ENCODE measurements around the gene COL20A1.

Gene COL20A1

DNA sequence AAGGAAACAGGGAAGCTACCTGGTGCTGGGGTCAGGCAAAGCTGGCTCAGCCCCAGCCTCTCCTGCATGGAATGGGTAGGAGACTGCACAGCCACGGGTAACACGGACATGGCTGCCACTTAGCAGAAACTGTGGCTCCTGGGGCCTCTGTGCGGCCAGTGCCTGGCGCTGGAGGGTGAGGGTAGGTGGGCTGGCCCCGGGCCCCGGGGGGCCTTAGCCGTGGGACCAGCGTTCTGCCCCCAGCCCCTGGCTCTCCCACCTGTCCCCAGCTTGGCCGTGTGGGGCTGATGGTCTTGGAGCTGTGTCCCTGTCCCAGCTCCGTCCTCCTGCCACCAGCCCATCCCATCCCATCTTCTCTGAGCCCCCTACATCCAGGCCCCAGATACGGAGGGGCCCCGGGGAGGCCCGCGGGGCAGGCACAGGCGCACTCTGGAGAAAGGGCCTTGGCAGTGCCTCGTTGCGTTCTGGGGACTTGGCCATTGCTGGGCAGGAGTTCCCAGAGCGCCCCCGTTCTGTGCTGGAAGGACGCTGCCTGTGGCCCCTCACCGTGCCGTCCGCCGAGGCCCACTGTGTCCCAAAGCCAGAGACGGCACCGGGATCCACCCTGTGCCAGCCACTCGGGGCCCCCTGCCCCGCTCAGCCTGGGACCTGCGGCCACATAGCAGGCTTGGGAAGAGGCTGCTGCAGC, 56.0 kb downstream of the COL20A1 start:
- DNase-seq (ENCODE audit: low read depth): no peak

DNA sequence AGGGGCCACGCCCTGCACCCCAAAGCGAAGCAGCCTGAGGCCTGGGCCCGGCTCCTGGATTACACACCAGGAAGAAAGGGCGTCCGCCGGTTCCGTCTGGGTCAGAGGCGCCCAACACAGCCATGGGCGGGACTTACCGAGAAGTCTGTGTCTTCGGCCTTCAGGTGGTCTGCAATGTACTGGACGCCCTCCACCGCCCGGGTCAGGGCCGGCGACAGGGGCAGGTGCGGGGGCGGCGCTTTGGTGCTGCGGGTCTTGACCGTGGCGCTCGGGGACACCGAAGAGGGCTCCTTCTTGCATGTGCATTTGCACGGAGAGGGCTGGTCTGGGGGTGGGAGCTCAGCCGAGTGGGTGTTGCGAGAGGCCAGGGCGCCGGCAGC, 56.5 kb downstream of the COL20A1 start:
- no peak for DNase-seq (ENCODE audit: low read depth)

DNA sequence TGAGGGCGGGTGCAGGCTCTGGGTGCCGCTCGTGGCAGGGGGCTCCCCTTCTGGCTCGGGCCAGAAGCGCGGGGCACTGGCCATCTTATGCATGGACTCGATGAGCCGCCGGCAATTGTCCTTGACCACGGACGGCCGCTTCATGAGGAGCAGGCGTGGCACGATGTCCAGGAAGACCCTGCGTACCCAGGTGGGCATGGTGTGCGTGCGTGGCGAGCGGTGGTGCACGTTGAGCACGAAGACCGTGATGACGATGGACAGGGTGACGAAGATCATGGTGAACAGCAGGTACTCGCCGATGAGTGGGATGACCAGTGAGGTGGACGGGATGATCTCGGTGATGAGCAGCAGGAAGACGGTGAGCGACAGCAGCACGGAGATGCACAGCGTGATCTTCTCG, 57.2 kb downstream of the COL20A1 start:
- DNase-seq (ENCODE audit: low read depth): no peak

DNA sequence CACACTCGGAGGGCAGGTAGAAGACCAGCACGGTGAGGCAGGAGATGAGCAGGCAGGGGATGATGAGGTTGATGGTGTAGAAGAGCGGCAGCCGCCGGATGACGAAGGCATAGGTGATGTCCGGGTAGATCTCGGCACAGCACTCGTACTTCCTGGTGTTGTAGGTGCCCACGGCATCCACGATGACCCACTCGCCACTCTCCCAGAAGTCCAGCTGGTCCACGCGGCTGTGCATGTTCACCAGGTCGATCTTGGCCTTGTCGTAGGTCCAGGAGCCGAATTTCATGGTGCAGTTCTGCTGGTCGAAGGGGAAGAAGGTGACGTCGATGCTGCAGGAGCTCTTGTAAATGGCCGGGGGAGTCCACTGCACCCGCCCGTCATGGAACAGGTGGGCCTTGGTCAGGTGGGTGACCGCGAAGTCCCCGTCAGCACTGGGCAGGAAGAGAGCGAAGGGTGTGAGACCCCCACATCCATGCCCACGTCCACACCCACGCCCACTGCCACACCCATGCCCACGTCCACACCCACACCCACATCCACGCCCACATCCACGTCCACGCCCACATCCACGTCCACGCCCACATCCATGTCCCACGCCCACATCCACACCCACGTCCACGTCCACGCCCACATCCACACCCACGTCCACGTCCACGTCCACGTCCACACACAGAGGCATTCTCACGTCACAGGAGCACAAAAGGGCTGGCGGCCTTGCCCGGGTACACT, 57.8 kb downstream of the COL20A1 start:
- DNase-seq (ENCODE audit: low read depth): no peak

DNA sequence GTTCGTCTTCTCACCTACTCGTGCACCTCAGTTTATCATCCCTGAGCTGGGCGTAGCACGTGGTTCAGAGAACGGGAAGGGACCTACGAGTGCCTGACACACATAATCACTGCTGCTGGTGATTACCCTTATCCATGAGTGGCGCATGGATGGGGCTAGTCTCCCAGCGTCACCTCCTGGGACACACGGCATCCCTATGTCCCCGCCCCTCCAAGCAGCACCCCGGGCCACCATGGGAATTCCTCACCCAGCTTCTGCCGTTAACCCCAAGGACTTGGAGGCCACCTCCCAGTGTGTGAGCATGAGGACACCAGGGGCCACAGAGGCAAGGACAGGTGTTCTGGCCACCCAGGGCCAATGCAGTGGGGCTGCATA, 58.3 kb downstream of the COL20A1 start:
- no peak for DNase-seq (ENCODE audit: low read depth)

DNA sequence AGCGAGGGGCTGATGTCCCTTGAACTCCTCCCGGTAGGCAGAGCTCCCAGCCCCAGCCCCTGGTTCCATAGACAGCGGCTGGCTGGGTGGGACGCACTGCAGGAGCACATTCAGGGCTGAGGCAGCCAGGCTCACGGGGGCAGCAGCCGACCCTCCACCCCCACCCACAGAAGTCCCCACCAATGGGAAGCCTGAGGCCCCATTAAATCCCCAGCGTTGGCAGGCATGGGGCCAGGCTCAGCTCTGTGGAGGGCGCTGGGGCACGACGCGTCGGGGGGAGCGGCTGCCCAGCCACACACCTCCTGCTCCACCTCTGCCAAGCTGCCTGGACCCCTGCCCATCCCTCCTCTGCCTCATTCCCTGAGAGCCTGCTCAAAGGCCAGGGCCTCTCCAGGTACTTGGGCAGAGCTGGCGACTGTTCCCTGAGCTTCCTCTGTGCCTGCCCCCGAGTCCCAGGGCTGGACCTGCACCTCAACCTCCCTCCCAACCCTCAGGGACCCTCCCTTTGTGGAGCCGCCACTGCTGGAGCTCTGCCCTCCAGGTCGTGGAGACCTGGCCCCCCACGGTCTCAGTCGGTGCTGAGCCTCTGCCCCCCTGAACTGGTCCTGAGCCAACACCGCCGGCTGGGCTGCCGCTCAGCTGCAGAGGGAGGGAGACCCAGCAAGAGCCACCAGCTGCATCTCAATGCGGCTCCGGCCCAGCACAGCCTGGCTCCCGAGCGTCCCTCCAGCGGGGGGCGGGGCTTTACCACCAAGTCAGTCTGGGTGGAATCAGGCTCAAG, 59.0 kb downstream of the COL20A1 start:
- no peak for DNase-seq (ENCODE audit: low read depth)

DNA sequence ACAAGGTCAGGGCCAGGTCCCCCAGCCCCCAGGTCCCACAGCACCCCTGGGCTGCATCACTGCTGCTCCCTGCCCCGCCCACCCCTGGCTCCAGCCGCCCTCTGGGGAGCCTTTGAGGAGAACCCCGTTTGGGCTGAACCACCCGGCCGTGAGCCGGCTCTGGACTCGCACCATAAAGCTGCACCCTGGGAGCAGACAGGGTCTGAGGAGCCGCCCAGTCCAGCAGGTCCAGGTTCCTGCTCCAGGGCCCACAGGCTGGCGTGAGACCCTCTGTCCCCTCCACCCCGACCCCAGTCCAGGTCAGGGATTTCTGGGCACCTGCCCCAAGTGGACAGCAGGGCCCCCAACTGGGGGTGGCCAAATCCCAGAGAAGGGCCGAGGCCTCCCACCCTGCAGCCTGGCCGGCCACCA, 59.8 kb downstream of the COL20A1 start:
- DNase-seq (ENCODE audit: low read depth): no peak

DNA sequence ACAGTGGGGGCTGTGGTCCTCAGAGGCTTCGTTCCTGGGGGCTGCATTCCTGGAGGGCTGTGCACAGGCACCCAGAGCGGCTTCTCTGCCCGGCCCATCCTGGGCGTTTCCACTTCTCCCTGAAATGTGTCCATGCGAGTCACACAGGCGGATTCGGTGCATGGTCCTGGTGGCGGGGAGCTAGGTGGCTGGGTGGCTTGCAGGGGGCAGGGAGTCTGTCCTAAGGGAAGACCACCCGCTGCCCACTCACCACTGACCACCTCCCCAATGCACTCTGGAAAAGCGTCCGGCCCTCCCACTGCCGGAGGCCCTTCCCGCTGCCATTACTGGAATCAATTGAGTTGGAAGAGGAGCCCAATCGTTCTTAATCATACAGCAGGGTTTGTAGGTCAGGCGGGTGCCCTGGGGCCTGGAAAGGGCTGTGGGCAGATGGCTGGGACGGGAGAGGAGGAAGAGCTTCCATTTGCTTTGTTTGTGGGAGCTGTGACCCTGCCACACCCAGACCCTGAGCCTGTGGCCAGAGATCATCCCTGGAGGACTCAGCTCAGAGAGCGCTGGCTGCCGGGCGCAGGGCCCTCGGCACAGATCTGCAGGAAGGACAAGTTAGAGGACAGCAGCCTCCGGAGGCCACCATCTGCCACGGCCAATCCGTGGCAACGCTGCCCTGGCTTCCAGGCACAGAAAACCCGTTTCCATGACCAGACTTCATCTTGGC, 61.8 kb downstream of the COL20A1 start:
- no peak for DNase-seq (ENCODE audit: low read depth)

DNA sequence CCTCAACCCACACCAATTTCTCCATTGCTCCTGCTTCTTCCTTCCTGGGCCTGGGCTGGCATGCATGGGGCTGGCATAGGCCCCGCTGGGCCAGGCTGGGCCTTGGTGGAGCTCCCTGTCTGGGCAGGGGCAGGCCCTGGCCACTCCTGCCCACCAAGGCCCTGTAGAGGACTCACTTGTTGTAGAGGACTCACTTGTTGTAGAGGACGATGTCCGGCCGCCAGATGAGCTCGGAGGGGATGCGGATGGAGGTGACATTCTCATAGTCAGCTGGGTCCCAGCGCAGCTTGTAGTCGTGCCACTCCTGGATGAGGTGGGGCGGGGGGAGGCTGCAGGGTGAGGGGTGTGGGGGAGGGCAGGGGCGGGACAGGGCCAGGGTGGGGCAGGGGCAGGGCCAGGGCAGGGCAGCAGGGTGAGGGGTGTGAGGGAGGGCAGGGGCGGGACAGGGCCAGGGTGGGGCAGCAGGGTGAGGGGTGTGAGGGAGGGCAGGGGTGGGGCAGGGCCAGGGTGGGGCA, 62.9 kb downstream of the COL20A1 start:
- no peak for DNase-seq (ENCODE audit: low read depth)

DNA sequence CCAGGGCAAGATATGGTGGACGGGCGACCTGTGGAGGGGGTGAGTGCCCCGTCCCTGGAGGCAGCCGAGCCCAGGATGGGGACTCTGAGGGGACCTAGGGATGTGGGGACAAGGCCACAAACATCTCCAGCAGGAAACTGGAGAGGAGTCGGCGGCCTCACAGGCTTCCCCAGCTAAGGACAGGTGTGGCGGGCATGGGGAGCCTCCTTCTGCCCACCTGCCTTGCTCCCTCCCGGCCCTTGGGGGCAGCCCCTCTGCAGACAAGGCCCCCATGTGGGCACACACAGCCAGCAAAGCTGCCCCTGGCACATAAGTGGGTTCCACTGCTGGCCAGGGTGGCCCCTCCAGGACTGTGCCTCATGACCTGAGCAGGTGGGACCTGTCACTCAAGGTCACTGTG, 63.5 kb downstream of the COL20A1 start:
- no peak for DNase-seq (ENCODE audit: low read depth)

DNA sequence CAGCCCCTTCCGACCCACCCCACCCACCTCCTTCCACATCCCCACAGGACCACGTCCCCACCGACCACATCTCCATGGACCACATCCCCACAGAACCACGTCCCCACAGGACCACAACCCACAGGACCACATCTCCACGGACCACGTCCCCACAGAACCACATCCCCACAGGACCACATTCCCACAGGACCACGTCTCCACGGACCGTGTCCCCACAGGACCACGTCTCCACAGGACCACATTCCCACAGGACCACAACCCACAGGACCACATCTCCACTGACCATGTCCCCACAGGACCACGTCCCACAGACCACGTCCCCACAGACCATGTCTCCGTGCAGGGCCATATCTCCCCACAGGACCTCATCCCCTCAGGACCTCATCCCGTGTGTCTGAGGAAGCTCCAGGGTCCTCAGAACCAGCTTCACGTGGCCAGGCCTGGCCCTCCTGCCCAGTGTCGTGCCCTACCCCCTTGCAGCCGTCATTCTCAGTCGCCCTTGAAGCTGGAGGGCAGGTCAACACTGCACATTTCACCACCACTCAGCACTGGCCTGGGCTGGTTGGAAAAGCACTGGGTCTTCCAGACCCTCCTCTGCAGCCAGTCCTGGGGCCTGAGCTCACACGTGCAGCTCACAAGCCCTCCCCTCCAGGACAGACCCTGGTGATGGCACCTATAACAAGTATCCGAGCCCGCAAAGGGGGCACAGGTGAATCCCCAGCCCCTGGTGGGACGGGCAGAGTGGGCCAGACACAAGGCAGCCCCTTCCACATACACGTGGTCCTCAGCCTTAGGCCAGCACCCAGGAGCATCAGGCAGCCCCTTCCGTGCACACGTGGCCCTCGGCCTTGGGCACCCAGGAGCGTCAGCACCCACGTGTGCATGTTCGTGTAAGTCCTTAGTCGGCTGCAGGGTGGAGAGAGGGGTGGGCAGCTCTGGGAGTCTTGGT, 64.2 kb downstream of the COL20A1 start:
- DNase-seq (ENCODE audit: low read depth): no peak

DNA sequence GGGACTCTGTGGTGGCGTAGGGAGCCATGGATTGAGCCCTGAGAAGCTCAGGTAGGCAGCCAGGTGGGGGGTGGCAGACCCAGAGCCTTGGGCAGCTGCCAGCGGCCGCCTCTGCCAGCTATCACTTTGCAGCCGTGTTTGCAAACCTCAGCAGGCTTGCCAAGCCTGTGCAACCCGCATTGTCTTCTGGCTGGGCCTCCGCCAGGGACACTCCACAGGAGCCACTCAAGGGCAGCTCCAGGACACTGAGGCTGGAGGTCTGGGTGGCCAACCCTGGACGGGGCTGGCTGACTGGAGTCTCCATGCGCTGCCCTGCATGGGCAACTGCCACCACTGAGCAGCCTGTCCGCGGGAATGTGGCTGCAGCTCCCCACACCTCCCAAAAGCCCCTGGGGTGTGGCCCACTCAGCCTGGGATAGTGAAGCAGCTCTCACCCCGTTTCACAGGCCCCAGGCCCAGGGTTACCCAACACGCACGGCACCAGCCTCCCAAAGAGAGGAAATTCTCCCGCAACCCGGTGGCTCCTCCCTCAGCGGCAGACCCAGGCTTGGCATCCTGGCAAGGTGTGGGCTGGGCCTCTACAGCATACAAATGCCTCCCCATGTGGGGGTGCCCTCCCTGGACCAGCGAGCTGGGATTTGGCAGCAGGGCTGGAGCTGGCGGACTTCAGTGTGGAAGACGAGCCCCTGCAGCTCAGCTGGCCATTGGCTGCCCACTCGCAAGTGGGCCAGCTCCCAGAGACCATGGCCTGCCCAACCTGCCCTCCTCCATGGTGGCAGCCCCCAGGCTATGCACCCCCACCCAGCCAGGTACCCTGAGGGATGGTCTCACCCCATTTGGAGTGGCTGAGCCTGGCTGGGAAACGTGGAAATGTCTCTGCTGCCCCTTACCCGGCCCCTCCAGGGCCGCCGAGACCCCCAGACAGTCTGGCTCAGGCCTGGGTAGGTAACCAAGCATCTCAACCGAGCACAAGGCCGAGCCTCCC, 65.2 kb downstream of the COL20A1 start:
- no peak for DNase-seq (ENCODE audit: low read depth)

DNA sequence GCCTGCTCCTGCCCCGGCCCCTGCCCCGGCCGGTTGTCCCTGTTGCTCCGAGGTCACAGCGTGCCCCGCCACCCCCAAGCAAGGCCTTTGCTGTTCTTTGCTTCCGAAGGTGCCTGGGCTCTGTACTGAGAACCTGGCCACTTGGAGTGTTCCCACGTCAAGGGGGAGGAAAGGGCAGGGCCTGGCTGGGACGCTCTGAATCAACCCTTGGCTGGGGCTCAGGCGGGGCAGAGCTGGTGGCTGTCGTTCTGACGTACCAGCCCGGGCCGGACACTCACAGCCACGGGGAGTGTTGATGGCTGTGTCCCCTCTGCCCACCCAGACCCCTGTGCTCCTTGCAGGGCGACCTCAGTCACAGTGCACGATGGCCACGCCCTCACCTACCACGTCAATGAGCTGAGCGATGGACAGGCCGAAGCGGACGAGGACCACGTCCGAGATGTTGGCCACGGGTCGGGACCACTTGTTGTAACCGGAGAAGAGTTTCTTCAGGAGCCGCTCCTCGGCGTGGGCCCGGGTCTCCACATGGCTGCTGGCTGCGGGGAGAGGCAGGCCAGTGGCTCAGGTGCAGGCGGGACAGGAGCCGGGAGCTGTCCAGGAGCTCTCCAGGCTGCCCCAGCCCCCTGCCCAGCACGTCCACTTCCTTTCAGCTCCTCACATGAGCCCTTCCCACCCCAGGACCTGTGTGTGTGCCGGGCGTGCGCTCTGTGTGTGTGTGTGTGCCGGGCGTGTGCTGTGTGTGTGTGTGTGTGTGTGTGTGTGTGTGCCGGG, 66.4 kb downstream of the COL20A1 start:
- no peak for DNase-seq (ENCODE audit: low read depth)

DNA sequence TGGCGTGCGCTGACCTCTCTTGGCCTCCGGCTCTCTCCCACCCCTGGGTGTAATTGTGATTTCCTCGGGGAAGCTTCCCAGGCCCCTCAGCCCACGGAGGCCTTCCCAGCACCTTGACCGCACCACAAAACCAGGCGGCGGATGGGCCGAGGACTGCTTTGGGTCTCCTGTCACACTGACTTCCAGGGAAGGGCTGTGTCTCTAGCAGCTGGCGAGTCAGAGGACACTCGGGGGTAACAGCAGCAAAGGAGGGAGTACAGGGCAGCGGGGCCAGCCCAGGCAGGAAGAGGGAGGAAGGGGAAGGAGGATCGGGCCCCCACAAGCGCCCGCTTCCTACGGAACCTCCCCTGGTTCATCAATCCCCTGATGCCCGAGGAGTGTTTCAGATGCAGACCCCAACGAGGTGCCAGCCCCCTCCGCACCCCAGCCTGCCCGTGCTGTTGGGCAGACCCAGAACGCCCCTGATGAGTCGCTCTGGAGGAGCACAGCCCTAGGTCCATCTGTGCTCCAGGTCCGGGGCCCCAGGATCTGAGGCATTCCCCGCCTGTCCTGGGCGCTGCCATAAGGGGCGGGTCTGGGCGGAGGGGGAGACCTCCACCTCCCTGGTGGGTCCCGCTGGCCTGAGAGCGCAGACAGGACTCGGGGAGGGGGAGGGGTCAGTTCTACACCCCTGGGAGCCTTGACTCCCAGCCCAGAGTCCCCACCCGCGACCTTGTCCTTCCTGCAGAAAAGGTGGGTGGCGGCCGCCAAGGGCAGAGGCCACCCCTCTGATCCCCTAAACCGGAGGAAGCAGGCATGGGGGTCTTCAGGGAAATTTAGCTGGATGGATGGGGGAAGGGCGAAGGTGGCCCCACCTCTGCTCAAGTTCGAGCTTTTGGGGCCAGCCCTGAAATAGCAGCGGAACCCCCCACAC, 67.2 kb downstream of the COL20A1 start:
- no peak for DNase-seq (ENCODE audit: low read depth)

DNA sequence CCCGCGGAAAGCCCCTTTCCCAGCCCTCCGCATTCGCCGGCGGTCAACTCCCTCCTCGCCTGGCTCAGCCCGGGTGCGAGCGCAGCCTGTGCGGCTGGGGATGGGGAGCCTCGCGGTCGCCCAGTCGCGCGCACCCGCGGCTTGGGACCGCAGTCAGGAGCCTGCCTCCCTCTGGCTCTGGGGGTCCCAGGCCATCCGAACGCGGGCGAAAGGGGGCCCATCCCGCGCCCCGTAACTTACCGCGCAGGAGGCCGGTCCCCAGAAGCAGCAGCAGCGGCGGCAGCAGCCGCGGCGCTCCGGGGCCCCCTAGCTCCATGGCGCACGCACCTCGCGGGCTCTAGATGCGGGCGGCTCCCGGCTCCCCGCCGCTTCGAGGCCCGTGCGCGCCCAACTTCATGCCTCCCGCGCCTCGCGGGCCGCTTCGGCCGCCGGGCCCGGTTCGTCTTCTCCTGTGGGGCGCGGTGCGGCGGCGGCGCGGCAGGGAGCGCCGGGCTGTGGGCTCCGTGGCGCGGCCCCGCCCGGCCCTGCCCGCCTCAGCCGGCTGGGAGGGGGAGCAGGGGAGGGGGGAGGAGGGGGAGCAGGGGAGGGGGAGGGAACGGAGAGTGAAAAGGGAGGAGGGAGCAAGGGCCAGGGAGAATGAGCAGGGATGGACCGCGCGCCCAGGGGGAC, 68.0 kb downstream of the COL20A1 start, which contains the start of gene CHRNA4:
Gene CHRNA4, minus strand, starts transcription at position 500 of the 669 bp plus-strand sequence. Its CDS starts 184 bp downstream, at position 316.
- no peak for DNase-seq (ENCODE audit: low read depth)

DNA sequence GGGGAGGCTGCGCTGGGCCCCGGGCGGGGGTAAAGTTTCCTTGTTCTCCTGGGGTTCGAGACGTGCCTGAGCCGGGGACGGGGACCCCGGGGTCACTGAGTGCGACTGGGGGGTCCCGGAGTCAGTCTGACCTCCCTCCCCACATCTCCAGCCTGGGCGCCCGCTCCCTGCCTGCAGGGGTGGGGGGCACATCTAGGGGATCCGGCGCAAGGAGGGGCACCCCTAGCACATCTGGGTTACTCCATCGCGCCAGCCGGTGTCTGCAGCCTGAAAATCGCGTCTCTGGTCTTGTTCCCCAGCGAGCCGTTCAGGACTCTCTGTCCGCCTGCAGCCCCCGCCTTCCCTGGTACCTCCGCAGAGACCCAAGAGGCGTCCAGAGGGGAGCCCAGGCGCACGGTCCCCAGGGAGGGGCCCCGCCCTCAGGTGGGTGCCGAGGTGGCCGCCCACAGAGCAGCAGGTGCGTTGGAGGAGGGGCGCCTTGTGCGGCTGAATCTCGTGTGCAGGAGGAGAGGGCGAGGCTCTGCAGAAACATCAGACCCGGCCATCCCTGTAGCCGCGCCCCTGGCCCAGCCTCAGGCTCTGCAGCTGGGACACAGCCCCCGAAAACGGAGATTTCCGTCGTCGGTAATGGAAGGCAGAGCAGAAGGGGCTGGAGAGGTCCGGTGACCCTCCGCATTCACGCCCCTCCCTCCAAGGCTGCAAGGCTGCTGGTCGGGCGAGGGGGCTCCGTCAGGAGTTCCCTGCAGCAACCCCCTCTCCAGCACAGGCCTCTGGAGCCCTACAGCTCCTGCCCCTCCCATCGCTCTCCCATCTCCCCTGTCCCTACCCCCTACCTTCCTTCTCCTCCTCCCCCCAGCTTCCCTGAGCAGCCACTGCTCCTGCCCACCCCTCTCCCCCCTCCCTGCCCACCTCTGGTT, 68.8 kb downstream of the COL20A1 start:
- no peak for DNase-seq (ENCODE audit: low read depth)
